GM18520 (cell line): ENCODE data around the gene ARHGAP26.
A peak's percentile ranks its signal among the peaks of the same experiment; 100 is the strongest.

Source experiments
- ATAC-seq: cut with Tn5 transposase; IDR thresholded peaks from one replicate; pipeline ENCODE4 v1.9.1; 2021; ENCODE audit not compliant: unreplicated experiment

The ARHGAP26 gene

DNA sequence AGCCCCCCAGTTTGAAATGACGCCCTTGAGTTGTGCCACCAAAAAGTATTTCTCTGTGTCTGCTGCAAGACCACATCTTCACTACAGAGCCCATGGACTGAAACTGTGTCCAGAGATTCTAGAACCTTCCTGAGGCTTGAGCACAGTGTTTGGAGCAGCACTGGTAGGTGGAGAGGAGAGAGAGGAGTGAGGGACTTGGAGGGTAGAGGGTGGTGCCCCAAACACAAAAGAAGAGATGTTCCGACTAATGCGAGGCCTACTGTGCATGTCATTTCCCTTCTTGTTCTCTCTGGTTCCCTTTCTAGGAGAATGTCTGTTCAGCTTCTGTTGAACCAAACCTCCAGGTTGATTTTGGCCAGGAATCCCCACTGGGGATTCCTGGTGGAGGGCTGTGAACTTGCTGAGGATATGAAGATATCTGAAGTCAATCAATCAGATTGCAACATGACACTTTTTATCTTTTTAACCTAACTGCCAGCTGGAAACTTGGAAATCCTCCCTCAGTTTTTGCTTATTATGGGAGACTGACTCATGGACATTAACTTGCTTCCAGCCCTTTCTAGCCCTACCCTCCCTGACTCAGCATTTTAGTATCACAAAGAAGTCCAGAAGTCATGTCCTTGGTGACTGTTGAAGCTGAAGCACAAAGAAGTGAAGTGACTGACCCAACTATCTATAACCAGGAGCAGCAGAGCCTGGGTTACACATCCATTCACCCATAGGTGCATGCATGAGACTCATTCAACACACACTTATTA is 478.8 kb downstream of the ARHGAP26 start:
- ATAC-seq = no peak

- no peak for ATAC-seq
These were observed 479.7 kb downstream of the ARHGAP26 start for GRCh38 chr5:143249851-143250250.

GRCh38 chr5:143251190-143251589 is 481.0 kb downstream of the ARHGAP26 start:
- peak; percentile 55 for ATAC-seq

DNA sequence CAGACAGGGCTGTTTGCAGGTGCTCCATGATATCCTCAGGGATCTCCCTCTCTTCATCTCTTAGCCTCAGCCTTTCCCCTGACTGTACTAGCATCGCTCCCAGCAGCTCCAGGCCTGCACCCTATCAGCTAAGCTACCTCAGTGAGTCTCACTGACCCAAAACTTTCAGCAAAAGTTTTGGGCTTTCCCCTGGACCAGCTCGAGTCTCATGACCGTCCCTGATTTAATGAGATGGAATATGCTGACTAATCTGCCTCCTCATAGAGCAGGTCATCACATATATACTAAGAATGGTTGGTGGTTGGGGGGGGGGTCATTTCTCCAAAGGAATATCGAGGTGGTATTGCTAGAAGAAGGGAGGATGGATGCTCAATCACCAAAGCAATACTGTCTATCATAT is 481.8 kb downstream of the ARHGAP26 start:
- no peak for ATAC-seq

DNA sequence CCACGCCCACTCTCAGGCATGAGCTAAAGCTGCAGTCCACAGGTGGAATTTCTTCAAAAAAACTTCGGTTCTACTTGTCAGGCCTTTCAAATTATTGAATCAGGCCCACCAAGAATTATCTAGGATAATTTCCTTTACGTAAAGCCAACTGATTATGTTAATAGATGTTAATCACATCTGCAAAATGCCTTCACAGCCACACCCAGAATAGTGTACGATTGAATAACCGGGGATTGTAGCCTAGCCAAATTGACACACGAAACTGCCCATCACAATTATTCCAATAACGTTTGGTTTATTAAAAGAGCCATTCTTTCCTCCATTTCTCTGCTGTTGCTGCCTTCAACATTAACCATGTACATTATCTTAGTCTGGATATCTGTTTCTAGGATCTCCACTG is 484.6 kb downstream of the ARHGAP26 start:
- ATAC-seq = no peak

- no peak for ATAC-seq
These were observed 488.5 kb downstream of the ARHGAP26 start for GRCh38 chr5:143258559-143259253.

DNA sequence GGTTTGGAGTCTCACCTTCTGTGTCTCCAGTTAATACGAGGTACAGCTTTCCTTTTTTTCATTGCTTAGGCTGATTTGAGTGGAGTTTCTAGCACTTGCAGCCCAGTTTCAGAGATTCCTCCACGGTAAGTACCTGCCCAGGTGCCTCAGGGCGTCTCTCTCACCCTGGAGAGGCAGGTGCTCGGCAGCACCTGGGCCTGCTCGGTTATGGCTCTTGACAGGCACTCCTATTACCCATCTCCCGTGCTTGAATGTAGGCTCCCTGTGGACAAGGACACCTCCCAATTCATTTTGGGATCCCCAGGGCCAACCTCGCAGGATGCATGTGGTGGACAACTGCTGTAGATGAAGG is 489.1 kb downstream of the ARHGAP26 start:
- no peak for ATAC-seq

DNA sequence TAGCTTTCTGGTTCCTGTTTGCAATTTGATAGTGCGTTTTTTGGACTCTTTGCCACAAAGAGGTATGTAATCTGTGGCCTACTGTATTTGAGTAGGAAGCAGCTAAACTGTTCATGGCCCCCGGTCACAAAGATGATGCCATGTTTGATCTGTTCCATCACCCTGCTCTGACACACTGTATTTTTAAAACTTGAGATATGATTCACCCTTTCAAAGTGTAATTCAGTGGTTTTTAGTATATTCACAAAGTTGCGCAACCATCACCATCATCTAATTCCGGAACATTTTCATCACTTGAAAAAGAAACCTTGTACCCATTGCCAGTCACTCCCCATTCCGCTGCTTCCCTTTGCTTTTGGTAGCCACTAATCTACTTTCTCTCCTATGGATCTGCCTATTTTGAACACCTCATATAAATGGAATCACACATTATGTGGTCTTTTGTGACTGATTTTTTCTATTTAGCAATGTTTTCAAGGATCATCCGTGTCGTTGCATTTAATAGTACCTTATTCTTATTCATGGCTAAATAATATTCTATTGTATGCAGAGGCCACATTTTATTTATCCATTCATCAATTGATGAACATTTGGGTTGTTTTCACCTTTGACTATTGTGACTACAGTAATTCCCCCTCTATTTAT is 491.7 kb downstream of the ARHGAP26 start:
- no peak for ATAC-seq

DNA sequence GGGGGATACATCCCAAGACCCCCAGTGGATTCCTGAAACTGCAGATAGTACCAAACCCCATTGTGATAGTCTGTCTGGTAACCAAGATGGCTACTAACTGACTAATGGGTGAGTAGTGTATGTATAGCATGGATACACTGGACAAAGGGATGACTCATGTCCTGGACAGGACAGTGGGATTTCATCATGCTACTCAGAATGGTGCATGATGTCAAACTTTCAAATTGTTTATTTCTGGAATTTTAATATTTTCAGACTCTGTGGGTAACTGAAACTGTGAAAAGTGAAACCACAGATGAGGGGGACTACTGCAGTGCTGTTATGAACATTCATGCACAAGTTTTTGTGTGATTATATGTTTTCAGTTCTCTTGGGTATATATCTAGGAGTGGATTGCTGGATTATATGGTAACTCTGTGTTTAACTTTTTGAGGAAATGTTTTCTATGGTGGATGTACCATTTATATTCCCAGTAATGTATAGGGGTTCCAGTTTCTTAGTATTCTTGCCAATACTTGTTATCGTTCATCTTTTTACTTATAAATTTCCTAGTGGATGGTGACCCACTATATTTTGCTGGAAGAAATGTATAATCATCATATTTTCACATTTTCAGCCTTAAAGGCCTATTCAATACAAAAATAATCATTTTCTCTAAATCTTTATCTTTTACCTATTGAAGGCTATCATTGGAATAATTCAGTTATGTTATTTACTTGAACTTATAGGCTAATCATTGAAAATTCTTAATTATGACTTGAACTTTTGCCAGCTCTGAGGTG is 492.4 kb downstream of the ARHGAP26 start:
- peak; percentile 66 for ATAC-seq

GRCh38 chr5:143263272-143263810 is 493.2 kb downstream of the ARHGAP26 start:
- ATAC-seq = no peak

DNA sequence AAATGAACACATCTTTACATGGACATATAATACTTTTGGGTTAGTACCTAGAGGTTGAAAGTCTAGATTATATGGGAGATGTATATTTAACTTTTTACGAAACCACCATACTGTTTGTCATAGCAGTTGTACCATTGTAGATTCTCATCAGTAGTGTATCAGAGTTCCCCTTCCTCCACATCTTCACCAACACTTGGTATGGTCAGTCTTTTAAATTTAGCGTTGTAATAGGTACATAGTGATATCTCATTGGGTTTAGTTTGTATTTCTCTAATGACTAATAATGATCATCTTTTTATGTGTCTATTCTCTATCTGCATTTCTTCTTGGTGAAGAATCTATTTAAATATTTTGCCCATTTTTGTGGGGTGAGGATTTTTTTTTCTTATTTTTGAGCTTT is 495.8 kb downstream of the ARHGAP26 start:
- ATAC-seq = no peak

- no peak for ATAC-seq
These were observed 497.0 kb downstream of the ARHGAP26 start for GRCh38 chr5:143267186-143267585.

GRCh38 chr5:143268388-143268787 is 498.2 kb downstream of the ARHGAP26 start:
- no peak for ATAC-seq

DNA sequence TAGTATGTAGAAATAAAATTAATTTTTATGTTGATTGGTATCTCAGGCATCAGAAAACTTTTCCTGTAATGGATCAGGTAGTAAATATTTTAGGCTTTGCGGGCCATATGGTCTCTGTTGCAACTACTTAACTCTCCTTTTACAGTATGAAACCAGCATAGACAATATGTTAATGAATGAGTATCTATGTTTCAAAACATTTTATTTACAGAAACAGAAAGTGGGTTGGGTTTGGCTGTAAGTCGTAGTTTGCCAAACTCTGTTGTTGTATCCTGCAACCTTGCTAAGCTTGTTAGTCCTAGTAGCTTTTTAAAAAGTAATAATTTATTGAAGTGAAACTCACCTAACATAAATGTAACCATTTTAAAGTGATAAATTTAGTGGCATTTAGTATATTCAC is 501.3 kb downstream of the ARHGAP26 start:
- ATAC-seq = no peak

GRCh38 chr5:143274952-143275351 is 504.8 kb downstream of the ARHGAP26 start:
- no peak for ATAC-seq

DNA sequence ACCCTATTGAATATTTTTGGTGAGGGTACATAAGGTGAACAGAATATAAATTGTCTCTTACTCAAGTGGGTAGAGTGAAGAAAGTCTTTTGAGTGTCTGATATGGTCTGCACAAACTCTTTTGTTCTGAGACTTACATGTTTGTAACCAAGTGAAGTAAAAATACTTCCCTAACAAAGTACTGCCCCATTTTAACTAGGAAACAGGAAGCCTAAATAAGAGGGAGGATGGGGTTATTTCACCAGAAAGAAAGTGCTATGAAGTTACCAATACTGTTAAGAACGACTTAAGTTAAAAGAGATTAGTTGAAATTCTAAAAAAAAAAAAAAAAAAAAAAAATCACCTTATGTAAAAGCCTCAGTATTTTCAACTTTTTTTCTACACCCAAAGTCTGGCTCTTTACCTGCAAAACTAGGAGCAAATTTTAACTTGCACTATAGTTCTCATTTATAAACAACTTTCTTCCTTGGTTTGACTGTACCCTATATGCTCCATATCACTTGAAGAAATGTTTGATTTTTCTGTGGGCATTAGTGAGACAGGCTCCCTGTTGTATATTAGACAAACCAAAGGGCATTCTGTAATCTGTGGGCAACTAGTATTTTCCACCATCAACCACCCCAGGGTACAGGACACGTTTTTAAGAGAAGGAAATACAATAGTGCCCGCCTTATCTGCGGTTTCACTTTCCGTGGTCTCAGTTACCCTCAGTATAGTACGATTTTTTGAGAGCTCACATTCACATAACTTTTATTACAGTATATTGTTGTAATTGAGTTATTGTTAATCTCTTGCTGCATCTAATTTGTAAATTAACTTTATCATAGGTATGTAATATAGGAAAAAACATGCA is 505.6 kb downstream of the ARHGAP26 start:
- no peak for ATAC-seq

DNA sequence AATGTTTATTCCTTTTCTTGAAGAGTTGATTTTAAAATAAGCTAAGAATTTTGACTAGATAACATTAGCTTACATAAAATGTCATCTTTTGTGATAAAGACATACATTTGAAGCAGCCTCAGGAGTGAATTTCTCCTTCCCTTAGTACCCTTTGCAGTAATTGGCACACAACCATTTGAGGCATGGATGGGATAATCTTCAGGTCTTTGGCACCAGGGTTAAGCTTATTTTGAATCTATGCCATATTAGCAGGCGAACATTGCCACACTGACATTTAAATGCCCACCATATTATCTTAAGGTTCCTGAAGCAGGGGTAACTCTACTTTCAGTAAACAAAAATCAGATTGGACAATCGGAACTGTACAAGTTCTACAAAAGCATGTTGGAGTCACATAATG is 507.4 kb downstream of the ARHGAP26 start:
- no peak for ATAC-seq
